ENCODE data around the gene ABI3BP. TPM values are rescaled to one million over a fixed set of nuclear protein-coding genes. Genes with fewer than 3 reads are reported as not detected.

The ABI3BP gene
- total RNA-seq, 2 experiments from 2014 or later, result not detected

GRCh38 chr3:100976611-100977010 is 16.6 kb downstream of the ABI3BP start:
- Mint-ChIP-seq H3K27ac (no peak overlapping the region), H3K36me3 (ENCODE audit: low read depth) (no peaks in the 10 kb centered on the region), H3K4me3 (no peak overlapping the region), H3K4me1 (ENCODE audit: low read depth) (no peaks in the 10 kb centered on the region), H3K9me3 (no peaks in the 10 kb centered on the region), H3K27me3 (peaks cover 5% of the 10 kb centered on the region)
- ChIA-PET POLR2A (no interaction called here), CTCF (no interaction called here)
- Histone ChIP-seq H3K36me3 (ENCODE audit: insufficient read depth, low read length) (no peaks in the 10 kb centered on the region), H3K4me3 (ENCODE audit: low read length) (no peak overlapping the region), H3K4me1 (ENCODE audit: insufficient read depth, low read length) (no peaks in the 10 kb centered on the region), H3K9me3 (ENCODE audit: control insufficient read depth in 1 of 2, insufficient read depth in 1 of 2, low read length in 2 of 2) (no peaks in the 10 kb centered on the region), H3K27ac (ENCODE audit: low read depth in 1 of 2, low read length in 2 of 2) (no peak overlapping the region), H3K27me3 (ENCODE audit: control insufficient read depth in 1 of 2, insufficient read depth in 2 of 2, low read length in 2 of 2) (no peaks in the 10 kb centered on the region)
- DNase-seq (no peak), ATAC-seq (ENCODE audit: poor library complexity) (no peak)
- TF ChIP-seq CTCF (IDR thresholded peaks at IDR 0.05), result no peak
- intact Hi-C loops (cut with DNase I, micrococcal nuclease), result no loop called here

- H3K4me3 ChIP-seq (ENCODE audit: low read length), result no peak overlapping the region
- H3K27me3 ChIP-seq (ENCODE audit: control insufficient read depth in 1 of 2, insufficient read depth in 2 of 2, low read length in 2 of 2), result no peaks in the 10 kb centered on the region
- H3K36me3 ChIP-seq (ENCODE audit: insufficient read depth, low read length), result no peaks in the 10 kb centered on the region
- DNase-seq (no peak), ATAC-seq (ENCODE audit: poor library complexity) (no peak)
- Mint-ChIP-seq H3K27me3 (peaks cover 5% of the 10 kb centered on the region), H3K4me1 (ENCODE audit: low read depth) (no peaks in the 10 kb centered on the region), H3K4me3 (no peak overlapping the region), H3K9me3 (no peaks in the 10 kb centered on the region), H3K36me3 (ENCODE audit: low read depth) (no peaks in the 10 kb centered on the region), H3K27ac (no peak overlapping the region)
- CTCF ChIA-PET, result no interaction called here
- H3K27ac ChIP-seq (ENCODE audit: low read depth in 1 of 2, low read length in 2 of 2), result no peak overlapping the region
- POLR2A ChIA-PET, result no interaction called here
- no peaks in the 10 kb centered on the region for H3K9me3 ChIP-seq (ENCODE audit: control insufficient read depth in 1 of 2, insufficient read depth in 1 of 2, low read length in 2 of 2)
- no peaks in the 10 kb centered on the region for H3K4me1 ChIP-seq (ENCODE audit: insufficient read depth, low read length)
- TF ChIP-seq CTCF (IDR thresholded peaks at IDR 0.05), result no peak
- intact Hi-C loops (cut with DNase I, micrococcal nuclease), result no loop called here
Measured at GRCh38 chr3:100975714-100976113, 17.5 kb downstream of the ABI3BP start.

- no peaks in the 10 kb centered on the region for H3K9me3 Mint-ChIP-seq
- ChIA-PET POLR2A (no interaction called here), CTCF (no interaction called here)
- H3K36me3 Mint-ChIP-seq (ENCODE audit: low read depth), result no peaks in the 10 kb centered on the region
- intact Hi-C loops (cut with DNase I, micrococcal nuclease), result no loop called here
- ATAC-seq (ENCODE audit: poor library complexity) (no peak), DNase-seq (no peak)
- no peaks in the 10 kb centered on the region for H3K9me3 ChIP-seq (ENCODE audit: control insufficient read depth in 1 of 2, insufficient read depth in 1 of 2, low read length in 2 of 2)
- H3K27me3 Mint-ChIP-seq, result peaks cover 5% of the 10 kb centered on the region
- H3K27me3 ChIP-seq (ENCODE audit: control insufficient read depth in 1 of 2, insufficient read depth in 2 of 2, low read length in 2 of 2), result no peaks in the 10 kb centered on the region
- H3K4me3 Mint-ChIP-seq, result no peak overlapping the region
- no peak for TF ChIP-seq CTCF (IDR thresholded peaks at IDR 0.05)
- H3K4me3 ChIP-seq (ENCODE audit: low read length), result no peak overlapping the region
- H3K27ac ChIP-seq (ENCODE audit: low read depth in 1 of 2, low read length in 2 of 2), result no peak overlapping the region
- no peaks in the 10 kb centered on the region for H3K4me1 Mint-ChIP-seq (ENCODE audit: low read depth)
- H3K36me3 ChIP-seq (ENCODE audit: insufficient read depth, low read length), result no peaks in the 10 kb centered on the region
- H3K4me1 ChIP-seq (ENCODE audit: insufficient read depth, low read length), result no peaks in the 10 kb centered on the region
- no peak overlapping the region for H3K27ac Mint-ChIP-seq
Measured at GRCh38 chr3:100973594-100973993, 19.6 kb downstream of the ABI3BP start.

Data from CD4-positive, alpha-beta T cell (primary cell).